GM19395 (cell line): ENCODE measurements around the gene CHRDL1.
"Not testable (repeated sequence)": the region's sequence is repeated elsewhere in the genome, so short reads cannot be mapped to it uniquely, and the experiment has no call there.

Experiments
- ATAC-seq: cut with Tn5 transposase; IDR thresholded peaks from one replicate; pipeline ENCODE4 v1.9.1; 2021; ENCODE audit warnings: mild to moderate bottlenecking, moderate library complexity; ENCODE audit not compliant: unreplicated experiment

CHRDL1 gene

DNA sequence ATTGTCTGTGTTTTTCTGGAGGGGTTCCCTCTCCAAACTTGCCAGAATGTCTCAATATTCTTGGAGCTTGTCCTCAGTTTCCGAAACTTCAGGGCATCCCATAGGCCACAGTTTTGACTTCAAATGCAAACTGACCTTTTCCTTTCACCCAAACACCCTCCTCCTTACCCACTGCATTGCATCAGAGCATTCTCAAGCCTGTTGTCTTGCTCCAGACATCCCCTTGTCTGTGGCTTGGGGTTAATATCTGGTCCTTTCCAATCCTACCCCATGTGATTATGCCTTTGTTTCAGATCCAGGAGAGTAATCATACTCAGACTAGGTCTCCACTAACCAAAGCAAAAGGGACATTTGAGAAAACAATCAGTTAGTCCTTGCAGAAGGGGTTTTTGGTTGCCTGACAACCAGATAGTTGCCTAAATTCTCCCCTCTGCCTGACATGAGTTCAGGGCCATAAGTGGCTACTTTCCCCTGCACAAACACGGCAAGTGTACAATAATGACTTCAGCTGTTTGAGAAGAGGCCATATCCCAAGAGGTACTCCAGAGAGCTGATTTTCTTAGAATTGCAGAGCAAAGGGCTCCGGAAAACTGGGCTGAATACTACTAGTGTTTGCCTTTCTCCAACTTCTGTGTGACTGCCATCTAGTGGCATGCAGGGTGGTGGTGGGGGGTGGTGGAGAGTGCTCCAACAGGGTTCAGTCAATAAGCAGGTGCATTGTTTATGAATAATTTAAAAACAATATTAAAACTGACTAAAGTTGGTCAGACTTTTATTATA, 130.2 kb downstream of the CHRDL1 start:
- no peak for ATAC-seq

DNA sequence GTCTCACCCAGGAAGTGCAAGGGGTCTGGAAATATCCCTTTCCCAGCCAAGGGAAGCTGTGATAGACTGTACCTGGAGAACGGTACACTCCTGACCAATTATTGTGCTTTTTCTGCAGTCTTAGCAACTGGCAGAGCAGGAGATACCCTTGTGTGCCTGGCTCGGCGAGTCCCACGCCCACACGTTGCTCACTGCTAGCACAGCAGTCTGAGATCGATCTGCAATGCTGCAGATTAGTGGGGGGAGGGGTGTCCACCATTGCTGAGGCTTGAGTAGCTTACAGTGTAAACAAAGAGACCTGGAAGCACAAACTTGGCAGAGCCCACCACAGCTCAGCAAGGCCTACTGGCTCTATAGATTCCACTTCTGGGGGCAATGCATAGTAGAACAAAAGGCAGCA, 138.5 kb downstream of the CHRDL1 start:
- ATAC-seq, result no peak

DNA sequence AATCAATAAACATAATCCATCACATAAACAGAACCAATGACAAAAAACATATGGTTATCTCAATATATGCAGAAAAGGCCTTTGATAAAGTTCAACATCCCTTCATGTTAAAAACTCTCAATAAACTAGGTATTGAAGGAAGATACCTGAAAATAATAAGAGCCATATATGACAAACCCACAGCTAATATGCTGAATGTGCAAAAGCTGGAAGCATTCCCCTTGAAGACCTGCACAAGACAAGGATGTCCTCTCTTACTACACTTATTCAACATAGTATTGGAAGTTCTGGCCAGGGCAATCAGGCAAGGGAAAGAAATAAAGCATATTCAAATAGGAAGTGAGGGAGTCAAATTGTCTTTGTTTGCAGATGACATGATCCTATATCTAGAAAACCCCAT, 141.3 kb downstream of the CHRDL1 start:
- ATAC-seq, result not testable (repeated sequence)

DNA sequence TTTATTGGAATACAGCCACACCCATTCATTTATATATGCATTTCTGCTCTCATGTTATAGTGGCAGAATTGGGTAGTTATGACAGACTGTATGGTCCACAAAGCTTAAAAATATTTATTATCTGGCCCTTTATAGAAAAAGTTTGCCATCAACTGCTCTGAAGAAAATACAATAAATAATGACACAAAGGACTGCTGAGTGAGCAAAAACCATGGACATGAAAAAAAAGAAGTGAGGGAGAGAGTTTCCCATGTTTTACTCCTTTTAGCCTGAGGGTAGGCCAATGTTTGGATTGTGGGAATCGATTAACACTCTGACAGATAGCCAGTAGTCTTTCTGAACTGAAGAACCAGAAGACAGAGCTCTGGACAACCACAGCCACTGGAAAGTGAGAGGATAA, 149.2 kb downstream of the CHRDL1 start:
- no peak for ATAC-seq
